DOHH2 (cell line): ENCODE data around the gene ALKBH8.

Source experiments
- EZH2phosphoT487 ChIP-seq: fragments of 200-600 bp; sonication (generic); IDR thresholded peaks from 2 replicates; pipeline ENCODE4 v1.6.1; 2017; ENCODE audit warnings: borderline replicate concordance, mild to moderate bottlenecking, antibody characterized with exemption, low read length, moderate library complexity, mixed read lengths
- TF ChIP-seq, protein P1 (sequence below): fragments of 200-600 bp; sonication (generic); IDR thresholded peaks from one replicate; pipeline ENCODE4 v1.5.1; 2014; ENCODE audit warnings: antibody characterized with exemption, mild to moderate bottlenecking, low read depth, low read length; ENCODE audit not compliant: poor library complexity, severe bottlenecking

DNA sequence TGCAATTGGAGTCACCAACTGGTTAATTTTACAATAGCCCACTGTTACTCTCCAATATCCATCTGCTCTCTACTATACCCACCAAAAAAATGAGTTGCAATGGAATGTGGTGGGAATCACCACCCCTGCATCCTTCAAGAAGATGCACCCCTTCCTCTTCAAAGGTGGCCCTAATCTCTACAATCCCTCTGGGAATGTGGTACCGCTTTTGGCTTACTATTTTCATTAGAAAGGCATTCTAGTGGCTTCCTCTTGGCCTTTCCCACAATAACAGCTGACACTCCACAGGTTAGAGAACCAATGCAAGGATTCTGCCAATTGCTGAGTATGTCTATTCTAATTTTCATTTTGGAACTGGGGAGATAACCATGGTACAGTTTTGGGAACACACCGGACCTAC is 74.7 kb downstream of the ALKBH8 start:
- TF ChIP-seq, protein P1, sequence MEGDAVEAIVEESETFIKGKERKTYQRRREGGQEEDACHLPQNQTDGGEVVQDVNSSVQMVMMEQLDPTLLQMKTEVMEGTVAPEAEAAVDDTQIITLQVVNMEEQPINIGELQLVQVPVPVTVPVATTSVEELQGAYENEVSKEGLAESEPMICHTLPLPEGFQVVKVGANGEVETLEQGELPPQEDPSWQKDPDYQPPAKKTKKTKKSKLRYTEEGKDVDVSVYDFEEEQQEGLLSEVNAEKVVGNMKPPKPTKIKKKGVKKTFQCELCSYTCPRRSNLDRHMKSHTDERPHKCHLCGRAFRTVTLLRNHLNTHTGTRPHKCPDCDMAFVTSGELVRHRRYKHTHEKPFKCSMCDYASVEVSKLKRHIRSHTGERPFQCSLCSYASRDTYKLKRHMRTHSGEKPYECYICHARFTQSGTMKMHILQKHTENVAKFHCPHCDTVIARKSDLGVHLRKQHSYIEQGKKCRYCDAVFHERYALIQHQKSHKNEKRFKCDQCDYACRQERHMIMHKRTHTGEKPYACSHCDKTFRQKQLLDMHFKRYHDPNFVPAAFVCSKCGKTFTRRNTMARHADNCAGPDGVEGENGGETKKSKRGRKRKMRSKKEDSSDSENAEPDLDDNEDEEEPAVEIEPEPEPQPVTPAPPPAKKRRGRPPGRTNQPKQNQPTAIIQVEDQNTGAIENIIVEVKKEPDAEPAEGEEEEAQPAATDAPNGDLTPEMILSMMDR = no peak
- TF ChIP-seq EZH2phosphoT487 = no peak
